Calu3 (cell line): Measurements from ENCODE around the gene EIF2B4. TPM values are rescaled to one million over a fixed set of nuclear protein-coding genes. Genes with fewer than 3 reads are reported as not detected.
A peak's percentile ranks its signal among the peaks of the same experiment; 100 is the strongest.

Source experiments
- BruUV-seq: library from RNA; stranded (reverse); fragments of 400-500 nt; replicated peaks from 2 replicates; lab custom pipeline; 2021; lab: Mats Ljungman, UMichigan
- CTCF ChIA-PET: fragments of 300-600 bp; sonication (Branson Sonifier 250); formaldehyde crosslinking; loops from one replicate; lab custom pipeline; 2022; ENCODE audit warnings: antibody characterized with exemption; lab: Charles Lee
- DNase-seq: peaks from one replicate; pipeline ENCODE4 v3.0.0; 2022
- H3K27ac Mint-ChIP-seq: one replicate; pipeline ENCODE4 v1.8.0; 2022; ENCODE audit warnings: mixed read lengths; ENCODE audit not compliant: unreplicated experiment
- H3K27me3 Mint-ChIP-seq: one replicate; pipeline ENCODE4 v1.8.0; 2022; ENCODE audit warnings: mixed read lengths; ENCODE audit not compliant: unreplicated experiment
- H3K36me3 Mint-ChIP-seq: one replicate; pipeline ENCODE4 v1.8.0; 2022; ENCODE audit warnings: mild to moderate bottlenecking, moderate library complexity, mixed read lengths; ENCODE audit not compliant: insufficient read depth, unreplicated experiment
- H3K4me1 Mint-ChIP-seq: one replicate; pipeline ENCODE4 v1.8.0; 2022; ENCODE audit warnings: mild to moderate bottlenecking, low read depth, mixed read lengths; ENCODE audit not compliant: unreplicated experiment
- H3K4me3 Mint-ChIP-seq: one replicate; pipeline ENCODE4 v1.8.0; 2022; ENCODE audit warnings: mild to moderate bottlenecking, low read depth, moderate library complexity, mixed read lengths; ENCODE audit not compliant: unreplicated experiment
- H3K9me3 Mint-ChIP-seq: one replicate; pipeline ENCODE4 v1.8.0; 2022; ENCODE audit warnings: low read depth, mixed read lengths; ENCODE audit not compliant: unreplicated experiment
- CTCF ChIP-seq: fragments of 200-600 bp; IDR thresholded peaks from one replicate; pipeline ENCODE4 v1.8.0; 2022; ENCODE audit warnings: antibody characterized with exemption; ENCODE audit not compliant: unreplicated experiment
- intact Hi-C: fragments of 100-400 bp; cut with micrococcal nuclease; formaldehyde crosslinking; loops from one replicate; pipeline ENCODE4 v1.10.0; 2022; ENCODE audit not compliant: unreplicated experiment
- total RNA-seq: library from RNA; stranded (reverse); gene quantifications from 2 replicates; pipeline ENCODE4 v1.2.3, GENCODE V29; 2022

The EIF2B4 gene
- total RNA-seq, 1 experiment from 2014 or later = 43.7 TPM

GRCh38 chr2:27376151-27376865 is 6.2 kb upstream of the EIF2B4 start:
- Mint-ChIP-seq H3K4me1 (peaks cover 15% of the 10 kb centered on the region), H3K27ac (peak overlapping the region; percentile 58), H3K9me3 (no peaks in the 10 kb centered on the region), H3K27me3 (no peaks in the 10 kb centered on the region), H3K36me3 (peaks cover 70% of the 10 kb centered on the region), H3K4me3 (no peak overlapping the region)
- TF ChIP-seq CTCF = no peak
- no peak for DNase-seq
- CTCF ChIA-PET = no interaction called here
- BruUV-seq = TSS peak; percentile 1
- intact Hi-C loops = no loop called here

- no TSS peak for BruUV-seq
- TF ChIP-seq CTCF = no peak
- Mint-ChIP-seq H3K9me3 (no peaks in the 10 kb centered on the region), H3K27me3 (no peaks in the 10 kb centered on the region), H3K4me3 (no peak overlapping the region), H3K27ac (no peak overlapping the region), H3K36me3 (peaks cover 70% of the 10 kb centered on the region), H3K4me1 (peaks cover 15% of the 10 kb centered on the region)
- DNase-seq = no peak
- CTCF ChIA-PET = no interaction called here
- intact Hi-C loops = no loop called here
Observed at GRCh38 chr2:27375513-27376099, 5.5 kb upstream of the EIF2B4 start.

- H3K27ac Mint-ChIP-seq = no peak overlapping the region
- CTCF ChIA-PET = no interaction called here
- H3K4me3 Mint-ChIP-seq = no peak overlapping the region
- peaks cover 12% of the 10 kb centered on the region for H3K4me1 Mint-ChIP-seq
- DNase-seq = no peak
- no peaks in the 10 kb centered on the region for H3K9me3 Mint-ChIP-seq
- H3K36me3 Mint-ChIP-seq = peaks cover 68% of the 10 kb centered on the region
- no peak for TF ChIP-seq CTCF
- no peaks in the 10 kb centered on the region for H3K27me3 Mint-ChIP-seq
- intact Hi-C loops = no loop called here
- no TSS peak for BruUV-seq
Observed at GRCh38 chr2:27373567-27373966, 3.4 kb upstream of the EIF2B4 start.

GRCh38 chr2:27372937-27373336 is 2.8 kb upstream of the EIF2B4 start:
- peaks cover 17% of the 10 kb centered on the region for H3K4me1 Mint-ChIP-seq
- CTCF ChIA-PET = no interaction called here
- no peaks in the 10 kb centered on the region for H3K9me3 Mint-ChIP-seq
- TF ChIP-seq CTCF = no peak
- no peak for DNase-seq
- no TSS peak for BruUV-seq
- H3K36me3 Mint-ChIP-seq = peaks cover 68% of the 10 kb centered on the region
- H3K27me3 Mint-ChIP-seq = no peaks in the 10 kb centered on the region
- H3K27ac Mint-ChIP-seq = peak overlapping the region; percentile 63
- intact Hi-C loops = no loop called here
- no peak overlapping the region for H3K4me3 Mint-ChIP-seq
